Pons (tissue), 1 donor: ENCODE data around the gene SRL.
"Not testable (repeated sequence)": the region's sequence is repeated elsewhere in the genome, so short reads cannot be mapped to it uniquely, and the experiment has no call there.

ENCODE experiments used
- DNase-seq: peaks from one replicate; pipeline ENCODE4 v3.0.0-alpha.2; 2016; ENCODE audit warnings: low spot score

SRL gene

GRCh38 chr16:4226251-4227039 is 15.4 kb downstream of the SRL start:
- no peak for DNase-seq

GRCh38 chr16:4225075-4225474 is 16.8 kb downstream of the SRL start:
- no peak for DNase-seq

GRCh38 chr16:4220358-4220757 is 21.5 kb downstream of the SRL start:
- DNase-seq, result no peak

- DNase-seq, result no peak
These were observed 23.7 kb downstream of the SRL start for GRCh38 chr16:4218202-4218601.

- no peak for DNase-seq
These were observed 24.4 kb downstream of the SRL start for GRCh38 chr16:4217204-4218131.

GRCh38 chr16:4216596-4216995 is 25.3 kb downstream of the SRL start:
- DNase-seq, result no peak

GRCh38 chr16:4215106-4215505 is 26.8 kb downstream of the SRL start:
- no peak for DNase-seq

- no peak for DNase-seq
These were observed 27.7 kb downstream of the SRL start for GRCh38 chr16:4214215-4214621.

- DNase-seq, result no peak
These were observed 28.1 kb downstream of the SRL start for GRCh38 chr16:4213737-4214136.

GRCh38 chr16:4212934-4213296 is 29.0 kb downstream of the SRL start:
- no peak for DNase-seq

GRCh38 chr16:4212211-4212933 is 29.5 kb downstream of the SRL start:
- no peak for DNase-seq

- not testable (repeated sequence) for DNase-seq
These were observed 30.3 kb downstream of the SRL start for GRCh38 chr16:4211445-4212210.

GRCh38 chr16:4209666-4210065 is 32.2 kb downstream of the SRL start:
- DNase-seq, result no peak

GRCh38 chr16:4208341-4208751 is 33.5 kb downstream of the SRL start:
- DNase-seq, result no peak

GRCh38 chr16:4207683-4208340 is 34.1 kb downstream of the SRL start:
- DNase-seq, result no peak

GRCh38 chr16:4207229-4207628 is 34.7 kb downstream of the SRL start:
- DNase-seq, result no peak

GRCh38 chr16:4206680-4207079 is 35.2 kb downstream of the SRL start:
- no peak for DNase-seq

GRCh38 chr16:4205971-4206370 is 35.9 kb downstream of the SRL start:
- no peak for DNase-seq

- no peak for DNase-seq
These were observed 37.4 kb downstream of the SRL start for GRCh38 chr16:4204521-4204920.

- no peak for DNase-seq
These were observed 38.1 kb downstream of the SRL start for GRCh38 chr16:4203748-4204147.
